SK-N-MC (cell line): ENCODE results near the gene ARID1B.
A peak's percentile ranks its signal among the peaks of the same experiment; 100 is the strongest.
"Not testable (repeated sequence)": the region's sequence is repeated elsewhere in the genome, so short reads cannot be mapped to it uniquely, and the experiment has no call there.

Experiments used
- DNase-seq: peaks from one replicate; pipeline ENCODE4 v3.0.0-alpha.2; 2011; ENCODE audit warnings: low read depth, low spot score
- H3K27ac ChIP-seq: fragments of 200-600 bp; sonication (generic); 2 replicates; pipeline ENCODE4 v1.5.1; 2016; ENCODE audit warnings: mixed run types
- H3K36me3 ChIP-seq: fragments of 200-600 bp; sonication (generic); 2 replicates; pipeline ENCODE4 v1.6.1; 2017; ENCODE audit warnings: antibody characterized with exemption, low read length, mixed read lengths; ENCODE audit not compliant: insufficient read depth
- H3K4me3 ChIP-seq: fragments of 200-600 bp; sonication (generic); 2 replicates; pipeline ENCODE4 v1.5.1; 2016
- H3K9ac ChIP-seq: fragments of 200-600 bp; sonication (generic); 2 replicates; pipeline ENCODE4 v1.8.0; 2017; ENCODE audit warnings: mixed run types, mixed read lengths; ENCODE audit not compliant: insufficient read length
- H3K9me3 ChIP-seq: fragments of 200-600 bp; sonication (generic); 2 replicates; pipeline ENCODE4 v1.6.1; 2017; ENCODE audit warnings: low read depth, mild to moderate bottlenecking, antibody characterized with exemption, low read length, moderate library complexity, mixed read lengths
- EZH2 ChIP-seq: fragments of 200-600 bp; sonication (generic); IDR thresholded peaks from one replicate; pipeline ENCODE4 v1.6.1; 2017; ENCODE audit warnings: antibody characterized with exemption
- FOXP2 ChIP-seq: optimal IDR thresholded peaks from 2 replicates; pipeline ENCODE3; 2011; ENCODE audit warnings: mild to moderate bottlenecking, moderate library complexity; ENCODE audit not compliant: insufficient read depth; ENCODE audit errors: extremely low read length, control extremely low read depth
- POLR2AphosphoS5 ChIP-seq: IDR thresholded peaks from 2 replicates; pipeline ENCODE4 v1.6.1; 2012; ENCODE audit warnings: mild to moderate bottlenecking, low read depth, low read length, borderline replicate concordance

The ARID1B gene

DNA sequence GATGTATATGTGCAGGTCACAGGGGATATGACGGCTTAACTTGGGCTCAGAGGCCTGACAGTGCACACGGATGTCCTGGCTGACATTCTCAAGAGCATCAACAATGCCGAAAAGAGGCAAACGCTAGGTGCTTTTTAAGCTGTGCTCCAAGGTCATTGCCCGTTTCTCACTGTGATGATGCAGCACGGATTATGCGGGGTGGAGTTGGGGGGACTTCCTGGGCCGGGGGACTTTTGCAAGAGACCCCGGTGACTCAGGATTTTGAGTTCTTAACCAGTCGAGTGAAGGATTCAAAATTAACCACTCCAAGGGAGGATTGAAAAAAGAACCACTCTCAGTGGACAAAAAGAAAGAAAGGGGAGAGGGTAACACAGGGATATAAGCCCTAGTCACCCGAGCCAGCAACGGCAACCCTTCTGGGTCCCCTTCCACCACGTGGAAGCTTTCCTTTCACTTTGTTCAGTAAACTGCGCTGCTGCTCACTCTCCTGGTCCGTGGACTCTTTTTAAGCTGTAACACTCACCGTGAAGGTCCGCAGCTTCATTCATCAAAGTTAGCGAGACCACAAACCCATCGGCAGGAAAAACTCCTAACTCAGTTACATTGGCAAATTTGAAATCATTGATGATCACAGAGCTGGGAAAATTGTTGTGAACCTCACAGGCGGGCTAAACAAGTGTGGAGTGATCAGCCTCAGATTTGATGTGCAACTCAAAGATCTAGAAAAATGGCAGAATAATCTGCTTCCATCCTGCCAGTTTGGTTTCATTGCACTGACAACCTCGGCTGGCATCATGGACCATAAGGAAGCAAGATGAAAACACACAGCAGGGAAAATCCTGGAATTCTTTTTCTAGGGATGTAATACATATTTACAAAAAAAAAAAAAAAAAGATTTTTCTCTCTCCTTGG is 199.3 kb downstream of the ARID1B start:
- Histone ChIP-seq H3K9ac (peak overlapping the region; percentile 72), H3K9me3 (no peaks in the 10 kb centered on the region), H3K36me3 (no peaks in the 10 kb centered on the region), H3K27ac (peak overlapping the region; percentile 93), H3K4me3 (peak overlapping the region; percentile 67)
- TF ChIP-seq FOXP2 = no peak
- TF ChIP-seq EZH2 = no peak
- no peak for TF ChIP-seq POLR2AphosphoS5
- DNase-seq = no peak

GRCh38 chr6:156977527-156978291 is 200.5 kb downstream of the ARID1B start:
- Histone ChIP-seq H3K36me3 (no peaks in the 10 kb centered on the region), H3K27ac (peak overlapping the region; percentile 93), H3K9ac (peak overlapping the region; percentile 72), H3K9me3 (no peaks in the 10 kb centered on the region), H3K4me3 (peak overlapping the region; percentile 67)
- TF ChIP-seq FOXP2 (no peak), POLR2AphosphoS5 (peak; percentile 40; the same call in 1 of the 2 replicates)
- no peak for DNase-seq

GRCh38 chr6:156978948-156979347 is 201.8 kb downstream of the ARID1B start:
- H3K27ac ChIP-seq = peak overlapping the region; percentile 93
- TF ChIP-seq FOXP2 (no peak), EZH2 (no peak), POLR2AphosphoS5 (no peak)
- H3K36me3 ChIP-seq = no peaks in the 10 kb centered on the region
- no peak for DNase-seq
- no peaks in the 10 kb centered on the region for H3K9me3 ChIP-seq
- H3K4me3 ChIP-seq = peak overlapping the region; percentile 67
- H3K9ac ChIP-seq = peak overlapping the region; percentile 72

GRCh38 chr6:156980515-156980914 is 203.3 kb downstream of the ARID1B start:
- no peak for TF ChIP-seq EZH2
- TF ChIP-seq FOXP2 = no peak
- no peak for TF ChIP-seq POLR2AphosphoS5
- H3K27ac ChIP-seq = peak overlapping the region; percentile 58
- no peaks in the 10 kb centered on the region for H3K9me3 ChIP-seq

GRCh38 chr6:156980948-156981347 is 203.8 kb downstream of the ARID1B start:
- no peak for DNase-seq
- no peaks in the 10 kb centered on the region for H3K9me3 ChIP-seq
- TF ChIP-seq FOXP2 (no peak), POLR2AphosphoS5 (no peak), EZH2 (no peak)
- H3K27ac ChIP-seq = peak overlapping the region; percentile 58
- H3K4me3 ChIP-seq = peak overlapping the region; percentile 62; the same call in 1 of the 2 replicates
- H3K9ac ChIP-seq = no peak overlapping the region
- no peaks in the 10 kb centered on the region for H3K36me3 ChIP-seq

More at GRCh38 chr6:156980515-156980914, 203.3 kb downstream of the ARID1B start:
- H3K9ac ChIP-seq = peak overlapping the region; percentile 42
- peak overlapping the region; percentile 62 for H3K4me3 ChIP-seq
- no peaks in the 10 kb centered on the region for H3K36me3 ChIP-seq
- DNase-seq = no peak

DNA sequence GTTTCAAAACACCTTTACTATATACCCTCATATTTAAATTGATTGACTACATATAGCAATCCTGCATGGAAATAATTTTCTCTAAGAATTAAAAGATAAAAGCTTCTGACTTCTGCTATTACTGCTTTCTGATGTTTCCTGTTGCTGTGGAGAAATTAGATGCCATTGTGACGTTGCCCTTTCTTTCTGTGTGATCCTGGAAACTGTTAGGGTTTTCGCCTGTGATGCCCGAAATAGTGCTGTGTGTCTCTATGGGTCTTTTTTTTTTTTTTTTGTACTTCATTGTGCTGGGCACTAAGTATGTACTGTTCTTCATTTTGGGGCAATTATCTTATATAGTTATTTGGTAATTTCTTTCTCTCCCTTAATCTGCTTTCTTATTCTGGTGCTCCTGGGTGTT is 205.0 kb downstream of the ARID1B start:
- DNase-seq = no peak
- Histone ChIP-seq H3K9ac (peak overlapping the region; percentile 2), H3K27ac (peak overlapping the region; percentile 58), H3K4me3 (no peak overlapping the region), H3K9me3 (no peaks in the 10 kb centered on the region), H3K36me3 (no peaks in the 10 kb centered on the region)
- TF ChIP-seq POLR2AphosphoS5 = no peak
- TF ChIP-seq FOXP2 = no peak
- TF ChIP-seq EZH2 = no peak

- Histone ChIP-seq H3K27ac (peak overlapping the region; percentile 58; the same call in 1 of the 2 replicates), H3K9ac (peak overlapping the region; percentile 2)
- H3K36me3 ChIP-seq, DNase-seq, H3K4me3 ChIP-seq, H3K9me3 ChIP-seq: not testable (repeated sequence)
Measured at GRCh38 chr6:156982864-156983263, 205.7 kb downstream of the ARID1B start.

GRCh38 chr6:156984178-156984738 is 207.1 kb downstream of the ARID1B start:
- no peak for DNase-seq
- Histone ChIP-seq H3K9ac (no peak overlapping the region), H3K4me3 (no peak overlapping the region), H3K27ac (no peak overlapping the region), H3K9me3 (no peaks in the 10 kb centered on the region), H3K36me3 (no peaks in the 10 kb centered on the region)
- TF ChIP-seq EZH2 (no peak), POLR2AphosphoS5 (no peak), FOXP2 (no peak)
